Choroid plexus epithelial cell (primary cell): ENCODE results near the gene NSG2.

ENCODE experiments used
- DNase-seq: peaks from one replicate; pipeline ENCODE4 v3.0.0-alpha.2; 2010; ENCODE audit warnings: low read depth
- H3K4me3 ChIP-seq: 2 replicates; pipeline ENCODE4 v1.5.1; 2011; ENCODE audit warnings: low read depth, mild to moderate bottlenecking, control low read depth, low read length, moderate library complexity
- CTCF ChIP-seq: conservative IDR thresholded peaks from 2 replicates; pipeline ENCODE4 v1.5.1; 2011; ENCODE audit warnings: low read depth, mild to moderate bottlenecking, control low read depth, inconsistent platforms, low read length, moderate library complexity

The NSG2 gene

GRCh38 chr5:174058433-174059122 lies 13.1 kb downstream of the NSG2 start:
- H3K4me3 ChIP-seq = no peak overlapping the region
- no peak for TF ChIP-seq CTCF
- DNase-seq = no peak

GRCh38 chr5:174059247-174059646 lies 13.7 kb downstream of the NSG2 start:
- no peak for TF ChIP-seq CTCF
- no peak overlapping the region for H3K4me3 ChIP-seq
- no peak for DNase-seq

GRCh38 chr5:174063082-174063756 lies 17.7 kb downstream of the NSG2 start:
- no peak overlapping the region for H3K4me3 ChIP-seq
- DNase-seq = no peak
- TF ChIP-seq CTCF = no peak

- H3K4me3 ChIP-seq = no peak overlapping the region
- no peak for TF ChIP-seq CTCF
- no peak for DNase-seq
These were observed 18.7 kb downstream of the NSG2 start for GRCh38 chr5:174064171-174064570.

GRCh38 chr5:174065528-174066197 lies 20.2 kb downstream of the NSG2 start:
- no peak for TF ChIP-seq CTCF
- DNase-seq = no peak
- H3K4me3 ChIP-seq = no peak overlapping the region

- H3K4me3 ChIP-seq = no peak overlapping the region
- TF ChIP-seq CTCF = no peak
- DNase-seq = no peak
These were observed 22.0 kb downstream of the NSG2 start for GRCh38 chr5:174067499-174067898.

- no peak overlapping the region for H3K4me3 ChIP-seq
- no peak for DNase-seq
- no peak for TF ChIP-seq CTCF
These were observed 26.0 kb downstream of the NSG2 start for GRCh38 chr5:174071484-174071883.
